ENCODE data around the gene IGF1R. TPM values are rescaled to one million over a fixed set of nuclear protein-coding genes. Genes with fewer than 3 reads are reported as not detected.

The IGF1R gene
- total and polyA plus RNA-seq, 2 of the 8 experiments (the other 6 are each of a cell fraction or from before 2014, with no cell fraction given) = 32.9 to 109 TPM

DNA sequence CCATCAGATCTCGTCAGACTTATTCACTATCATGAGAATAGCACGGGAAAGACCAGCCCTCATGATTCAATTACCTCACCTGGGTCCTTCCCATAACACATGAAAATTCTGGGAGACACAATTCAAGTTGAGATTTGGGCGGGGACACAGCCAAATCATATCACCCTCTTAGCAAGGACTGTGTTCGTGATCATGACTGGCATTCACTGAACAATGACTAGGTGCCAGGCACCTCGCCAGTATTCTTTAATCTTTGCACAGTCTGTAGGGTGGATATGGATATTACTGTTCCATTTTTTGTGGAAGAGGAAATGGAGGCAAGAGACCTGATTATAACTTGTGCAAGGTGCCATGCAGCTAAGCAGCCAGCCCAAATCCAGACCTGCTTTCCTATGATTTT is 77.5 kb downstream of the IGF1R start (continued):
- TF ChIP-seq, protein P1, sequence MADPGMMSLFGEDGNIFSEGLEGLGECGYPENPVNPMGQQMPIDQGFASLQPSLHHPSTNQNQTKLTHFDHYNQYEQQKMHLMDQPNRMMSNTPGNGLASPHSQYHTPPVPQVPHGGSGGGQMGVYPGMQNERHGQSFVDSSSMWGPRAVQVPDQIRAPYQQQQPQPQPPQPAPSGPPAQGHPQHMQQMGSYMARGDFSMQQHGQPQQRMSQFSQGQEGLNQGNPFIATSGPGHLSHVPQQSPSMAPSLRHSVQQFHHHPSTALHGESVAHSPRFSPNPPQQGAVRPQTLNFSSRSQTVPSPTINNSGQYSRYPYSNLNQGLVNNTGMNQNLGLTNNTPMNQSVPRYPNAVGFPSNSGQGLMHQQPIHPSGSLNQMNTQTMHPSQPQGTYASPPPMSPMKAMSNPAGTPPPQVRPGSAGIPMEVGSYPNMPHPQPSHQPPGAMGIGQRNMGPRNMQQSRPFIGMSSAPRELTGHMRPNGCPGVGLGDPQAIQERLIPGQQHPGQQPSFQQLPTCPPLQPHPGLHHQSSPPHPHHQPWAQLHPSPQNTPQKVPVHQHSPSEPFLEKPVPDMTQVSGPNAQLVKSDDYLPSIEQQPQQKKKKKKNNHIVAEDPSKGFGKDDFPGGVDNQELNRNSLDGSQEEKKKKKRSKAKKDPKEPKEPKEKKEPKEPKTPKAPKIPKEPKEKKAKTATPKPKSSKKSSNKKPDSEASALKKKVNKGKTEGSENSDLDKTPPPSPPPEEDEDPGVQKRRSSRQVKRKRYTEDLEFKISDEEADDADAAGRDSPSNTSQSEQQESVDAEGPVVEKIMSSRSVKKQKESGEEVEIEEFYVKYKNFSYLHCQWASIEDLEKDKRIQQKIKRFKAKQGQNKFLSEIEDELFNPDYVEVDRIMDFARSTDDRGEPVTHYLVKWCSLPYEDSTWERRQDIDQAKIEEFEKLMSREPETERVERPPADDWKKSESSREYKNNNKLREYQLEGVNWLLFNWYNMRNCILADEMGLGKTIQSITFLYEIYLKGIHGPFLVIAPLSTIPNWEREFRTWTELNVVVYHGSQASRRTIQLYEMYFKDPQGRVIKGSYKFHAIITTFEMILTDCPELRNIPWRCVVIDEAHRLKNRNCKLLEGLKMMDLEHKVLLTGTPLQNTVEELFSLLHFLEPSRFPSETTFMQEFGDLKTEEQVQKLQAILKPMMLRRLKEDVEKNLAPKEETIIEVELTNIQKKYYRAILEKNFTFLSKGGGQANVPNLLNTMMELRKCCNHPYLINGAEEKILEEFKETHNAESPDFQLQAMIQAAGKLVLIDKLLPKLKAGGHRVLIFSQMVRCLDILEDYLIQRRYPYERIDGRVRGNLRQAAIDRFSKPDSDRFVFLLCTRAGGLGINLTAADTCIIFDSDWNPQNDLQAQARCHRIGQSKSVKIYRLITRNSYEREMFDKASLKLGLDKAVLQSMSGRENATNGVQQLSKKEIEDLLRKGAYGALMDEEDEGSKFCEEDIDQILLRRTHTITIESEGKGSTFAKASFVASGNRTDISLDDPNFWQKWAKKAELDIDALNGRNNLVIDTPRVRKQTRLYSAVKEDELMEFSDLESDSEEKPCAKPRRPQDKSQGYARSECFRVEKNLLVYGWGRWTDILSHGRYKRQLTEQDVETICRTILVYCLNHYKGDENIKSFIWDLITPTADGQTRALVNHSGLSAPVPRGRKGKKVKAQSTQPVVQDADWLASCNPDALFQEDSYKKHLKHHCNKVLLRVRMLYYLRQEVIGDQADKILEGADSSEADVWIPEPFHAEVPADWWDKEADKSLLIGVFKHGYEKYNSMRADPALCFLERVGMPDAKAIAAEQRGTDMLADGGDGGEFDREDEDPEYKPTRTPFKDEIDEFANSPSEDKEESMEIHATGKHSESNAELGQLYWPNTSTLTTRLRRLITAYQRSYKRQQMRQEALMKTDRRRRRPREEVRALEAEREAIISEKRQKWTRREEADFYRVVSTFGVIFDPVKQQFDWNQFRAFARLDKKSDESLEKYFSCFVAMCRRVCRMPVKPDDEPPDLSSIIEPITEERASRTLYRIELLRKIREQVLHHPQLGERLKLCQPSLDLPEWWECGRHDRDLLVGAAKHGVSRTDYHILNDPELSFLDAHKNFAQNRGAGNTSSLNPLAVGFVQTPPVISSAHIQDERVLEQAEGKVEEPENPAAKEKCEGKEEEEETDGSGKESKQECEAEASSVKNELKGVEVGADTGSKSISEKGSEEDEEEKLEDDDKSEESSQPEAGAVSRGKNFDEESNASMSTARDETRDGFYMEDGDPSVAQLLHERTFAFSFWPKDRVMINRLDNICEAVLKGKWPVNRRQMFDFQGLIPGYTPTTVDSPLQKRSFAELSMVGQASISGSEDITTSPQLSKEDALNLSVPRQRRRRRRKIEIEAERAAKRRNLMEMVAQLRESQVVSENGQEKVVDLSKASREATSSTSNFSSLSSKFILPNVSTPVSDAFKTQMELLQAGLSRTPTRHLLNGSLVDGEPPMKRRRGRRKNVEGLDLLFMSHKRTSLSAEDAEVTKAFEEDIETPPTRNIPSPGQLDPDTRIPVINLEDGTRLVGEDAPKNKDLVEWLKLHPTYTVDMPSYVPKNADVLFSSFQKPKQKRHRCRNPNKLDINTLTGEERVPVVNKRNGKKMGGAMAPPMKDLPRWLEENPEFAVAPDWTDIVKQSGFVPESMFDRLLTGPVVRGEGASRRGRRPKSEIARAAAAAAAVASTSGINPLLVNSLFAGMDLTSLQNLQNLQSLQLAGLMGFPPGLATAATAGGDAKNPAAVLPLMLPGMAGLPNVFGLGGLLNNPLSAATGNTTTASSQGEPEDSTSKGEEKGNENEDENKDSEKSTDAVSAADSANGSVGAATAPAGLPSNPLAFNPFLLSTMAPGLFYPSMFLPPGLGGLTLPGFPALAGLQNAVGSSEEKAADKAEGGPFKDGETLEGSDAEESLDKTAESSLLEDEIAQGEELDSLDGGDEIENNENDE (IDR thresholded peaks at IDR 0.05; ENCODE audit: insufficient replicate concordance, low read length) = no peak
- TF ChIP-seq EP300 (IDR thresholded peaks at IDR 0.05; ENCODE audit: borderline replicate concordance in 1 of 2, low read depth in 2 of 2, low read length in 2 of 2) = no peak
